Measurements from ENCODE around the gene DNAH14. TPM values are rescaled to one million over a fixed set of nuclear protein-coding genes. Genes with fewer than 3 reads are reported as not detected.

The DNAH14 gene
- total and polyA plus RNA-seq, 9 of the 15 experiments (the other 6 are each of a cell fraction or from before 2014, with no cell fraction given), result 58.4 to 142 (median 98.4) TPM

DNA sequence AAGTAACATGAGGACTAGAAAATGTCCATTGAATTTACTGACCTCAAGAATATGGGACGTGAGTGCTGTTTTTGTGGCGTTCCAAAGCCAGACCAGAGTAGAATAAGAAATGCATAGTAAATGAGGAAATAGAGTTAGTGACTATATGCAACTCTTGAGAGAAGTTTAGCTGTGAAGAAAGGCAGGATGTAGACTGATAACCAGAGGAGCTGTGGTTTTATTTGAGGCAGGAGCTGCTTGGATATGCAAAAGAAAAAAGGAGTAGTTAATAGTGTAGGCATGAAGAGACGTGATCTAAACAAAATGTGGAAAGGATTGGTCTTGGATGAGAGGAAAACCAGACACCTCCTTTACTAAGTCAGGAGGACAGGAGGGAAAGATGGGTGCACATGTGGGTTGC is 28.2 kb downstream of the DNAH14 start:
- H3K4me3 ChIP-seq, result no peak overlapping the region
- BruUV-seq (replicated peaks), result no TSS peak
- ATAC-seq, result no peak
- DNase-seq (ENCODE audit: extremely low read depth in 1 of 4, low spot score in 3 of 4), result no peak
- H3K27me3 ChIP-seq (ENCODE audit: control insufficient read depth in 2 of 2, insufficient read depth in 2 of 2, low read length in 2 of 2), result no peaks in the 10 kb centered on the region
- ChIA-PET POLR2A (no interaction called here), CTCF (ENCODE audit: low intra/inter-chr PET ratio) (no interaction called here)
- no peak overlapping the region for H3K27ac ChIP-seq (ENCODE audit: extremely low read depth, low read depth, low read length)
- H3K4me2 ChIP-seq (ENCODE audit: insufficient read depth, low read length), result no peak overlapping the region
- no peaks in the 10 kb centered on the region for H3K9me1 ChIP-seq (ENCODE audit: control insufficient read depth, insufficient read depth, low read length)
- peaks cover 3% of the 10 kb centered on the region; the same call in 1 of the 3 replicates for H3K79me2 ChIP-seq (ENCODE audit: control insufficient read depth, insufficient read depth, low read length)
- in situ Hi-C loops (cut with MboI) (no loop called here), intact Hi-C loops (cut with micrococcal nuclease) (no loop called here)
- no peaks in the 10 kb centered on the region for H3K9me3 ChIP-seq (replicated peaks; ENCODE audit: control insufficient read depth, insufficient read depth, low read depth, low read length)
- H4K20me1 ChIP-seq (replicated peaks; ENCODE audit: control insufficient read depth, insufficient read depth, low read length), result no peaks in the 10 kb centered on the region
- peaks cover 55% of the 10 kb centered on the region for H3K36me3 ChIP-seq (ENCODE audit: control insufficient read depth, insufficient read depth, low read length)
- no peak overlapping the region for H2AFZ ChIP-seq (ENCODE audit: low read depth, low read length)
- no peak for FAIRE-seq
- H3K9ac ChIP-seq (ENCODE audit: insufficient read depth in 1 of 2, low read depth in 2 of 2, low read length in 2 of 2), result no peak overlapping the region
- TF ChIP-seq KLF1 (tag; IDR thresholded peaks at IDR 0.05), result no peak
- no peak for TF ChIP-seq MIER1 (IDR thresholded peaks at IDR 0.05; ENCODE audit: low read depth)
- no peak for TF ChIP-seq NFIC (IDR thresholded peaks at IDR 0.05)
- TF ChIP-seq ZNF764 (CRISPR knock-in tag; IDR thresholded peaks at IDR 0.05; ENCODE audit: low read depth), result no peak
- TF ChIP-seq, protein P1, sequence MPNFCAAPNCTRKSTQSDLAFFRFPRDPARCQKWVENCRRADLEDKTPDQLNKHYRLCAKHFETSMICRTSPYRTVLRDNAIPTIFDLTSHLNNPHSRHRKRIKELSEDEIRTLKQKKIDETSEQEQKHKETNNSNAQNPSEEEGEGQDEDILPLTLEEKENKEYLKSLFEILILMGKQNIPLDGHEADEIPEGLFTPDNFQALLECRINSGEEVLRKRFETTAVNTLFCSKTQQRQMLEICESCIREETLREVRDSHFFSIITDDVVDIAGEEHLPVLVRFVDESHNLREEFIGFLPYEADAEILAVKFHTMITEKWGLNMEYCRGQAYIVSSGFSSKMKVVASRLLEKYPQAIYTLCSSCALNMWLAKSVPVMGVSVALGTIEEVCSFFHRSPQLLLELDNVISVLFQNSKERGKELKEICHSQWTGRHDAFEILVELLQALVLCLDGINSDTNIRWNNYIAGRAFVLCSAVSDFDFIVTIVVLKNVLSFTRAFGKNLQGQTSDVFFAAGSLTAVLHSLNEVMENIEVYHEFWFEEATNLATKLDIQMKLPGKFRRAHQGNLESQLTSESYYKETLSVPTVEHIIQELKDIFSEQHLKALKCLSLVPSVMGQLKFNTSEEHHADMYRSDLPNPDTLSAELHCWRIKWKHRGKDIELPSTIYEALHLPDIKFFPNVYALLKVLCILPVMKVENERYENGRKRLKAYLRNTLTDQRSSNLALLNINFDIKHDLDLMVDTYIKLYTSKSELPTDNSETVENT (CRISPR knock-in tag; IDR thresholded peaks at IDR 0.05), result no peak
- TF ChIP-seq ZNF76 (CRISPR knock-in tag; IDR thresholded peaks at IDR 0.05; ENCODE audit: borderline replicate concordance), result no peak
- TF ChIP-seq NR0B1 (IDR thresholded peaks at IDR 0.05; ENCODE audit: partially characterized antibody), result no peak
- no peak for TF ChIP-seq ATF6 (CRISPR knock-in tag; IDR thresholded peaks at IDR 0.05)
- TF ChIP-seq CREM (IDR thresholded peaks at IDR 0.05; ENCODE audit: low read depth), result no peak
- TF ChIP-seq, protein P2, sequence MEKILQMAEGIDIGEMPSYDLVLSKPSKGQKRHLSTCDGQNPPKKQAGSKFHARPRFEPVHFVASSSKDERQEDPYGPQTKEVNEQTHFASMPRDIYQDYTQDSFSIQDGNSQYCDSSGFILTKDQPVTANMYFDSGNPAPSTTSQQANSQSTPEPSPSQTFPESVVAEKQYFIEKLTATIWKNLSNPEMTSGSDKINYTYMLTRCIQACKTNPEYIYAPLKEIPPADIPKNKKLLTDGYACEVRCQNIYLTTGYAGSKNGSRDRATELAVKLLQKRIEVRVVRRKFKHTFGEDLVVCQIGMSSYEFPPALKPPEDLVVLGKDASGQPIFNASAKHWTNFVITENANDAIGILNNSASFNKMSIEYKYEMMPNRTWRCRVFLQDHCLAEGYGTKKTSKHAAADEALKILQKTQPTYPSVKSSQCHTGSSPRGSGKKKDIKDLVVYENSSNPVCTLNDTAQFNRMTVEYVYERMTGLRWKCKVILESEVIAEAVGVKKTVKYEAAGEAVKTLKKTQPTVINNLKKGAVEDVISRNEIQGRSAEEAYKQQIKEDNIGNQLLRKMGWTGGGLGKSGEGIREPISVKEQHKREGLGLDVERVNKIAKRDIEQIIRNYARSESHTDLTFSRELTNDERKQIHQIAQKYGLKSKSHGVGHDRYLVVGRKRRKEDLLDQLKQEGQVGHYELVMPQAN (IDR thresholded peaks at IDR 0.05; ENCODE audit: borderline replicate concordance), result no peak
- H3K4me1 ChIP-seq (replicated peaks in 1 of 2; ENCODE audit: control insufficient read depth in 2 of 2, insufficient read depth in 2 of 2, low read length in 2 of 2), result peaks cover 0 to 6% of the 10 kb centered on the region in 2 experiments; a peak in 2 of 5 replicates
- 73% methylated on average over 3 of the region's 3 CpGs for WGBS (ENCODE audit: insufficient coverage, low coverage, missing lambda C conversion rate)

All from K562 (cell line).